Activated T-helper 17 cell treated with anti-CD3 and anti-CD28 coated beads, Interleukin-2, amount 50 U/mL, for 72 hours (primary cell): ENCODE data around the gene NECTIN4. TPM values are rescaled to one million over a fixed set of nuclear protein-coding genes. Genes with fewer than 3 reads are reported as not detected.
"Not testable (repeated sequence)": the region's sequence is repeated elsewhere in the genome, so short reads cannot be mapped to it uniquely, and the experiment has no call there.

ENCODE experiments used
- ATAC-seq: fragments of 150-1000 bp; cut with Tn5 transposase; replicated peaks from 2 replicates; pipeline ENCODE4 v1.10.0; 2021; ENCODE audit warnings: mild to moderate bottlenecking, moderate library complexity
- H3K27ac Mint-ChIP-seq: one replicate; pipeline ENCODE4 v1.8.0; 2022; ENCODE audit warnings: mixed read lengths
- H3K27me3 Mint-ChIP-seq: one replicate; pipeline ENCODE4 v1.8.0; 2022; ENCODE audit warnings: mixed read lengths
- H3K36me3 Mint-ChIP-seq: one replicate; pipeline ENCODE4 v1.8.0; 2022; ENCODE audit warnings: low read depth, mild to moderate bottlenecking, mixed read lengths
- H3K4me1 Mint-ChIP-seq: one replicate; pipeline ENCODE4 v1.8.0; 2022; ENCODE audit warnings: mixed read lengths
- H3K4me3 Mint-ChIP-seq: one replicate; pipeline ENCODE4 v1.8.0; 2022; ENCODE audit warnings: mild to moderate bottlenecking, mixed read lengths
- H3K9me3 Mint-ChIP-seq: one replicate; pipeline ENCODE4 v1.8.0; 2022; ENCODE audit warnings: mixed read lengths
- total RNA-seq, 2 donors: library from RNA; stranded (reverse); gene quantifications; one replicate each; pipeline ENCODE4 v1.2.3, GENCODE V29; 2022

Gene NECTIN4
- total RNA-seq, 2 donors from 2014 or later = 0.22 to 0.32 TPM

DNA sequence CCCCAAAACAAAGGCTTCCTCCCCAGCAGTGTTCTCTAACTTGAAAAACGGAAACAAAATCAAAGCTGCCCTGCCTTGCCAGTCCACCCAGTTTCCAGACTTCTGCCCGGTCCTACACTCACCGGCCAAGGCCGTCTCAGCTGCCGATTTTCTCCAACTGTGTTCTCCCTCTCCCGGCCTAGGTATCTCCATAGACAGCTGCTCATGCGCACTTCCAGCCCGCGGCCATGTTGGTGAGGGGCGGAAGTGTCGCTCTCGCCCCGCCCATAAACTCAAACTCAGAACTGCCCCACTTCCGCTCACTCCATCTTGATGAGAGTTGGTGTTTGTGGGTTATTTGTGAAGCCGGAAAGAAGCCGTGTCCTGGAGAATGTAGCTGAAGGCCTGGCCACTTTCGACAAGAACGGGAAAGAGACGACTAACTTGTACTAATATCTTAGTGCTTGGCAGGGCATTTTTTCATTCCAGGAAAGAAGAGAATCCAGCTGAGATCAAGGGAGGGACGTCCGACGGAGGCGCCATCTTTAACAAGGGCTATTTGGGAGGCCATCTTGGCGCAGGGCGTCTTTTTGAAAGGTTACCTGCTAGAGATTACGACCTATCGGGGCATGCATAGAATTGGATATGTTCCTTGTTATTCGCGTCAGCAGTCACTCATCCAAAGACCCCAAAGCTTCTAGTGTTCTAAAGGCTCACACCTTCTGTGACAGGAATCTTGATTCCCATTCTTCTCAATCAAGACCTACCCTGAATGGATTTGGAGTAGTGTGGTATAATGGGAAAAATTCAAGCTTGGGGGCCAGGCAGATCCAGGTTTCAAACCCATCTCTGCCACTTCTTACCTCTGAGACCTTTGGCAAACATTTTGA, 43.4 kb downstream of the NECTIN4 start, which contains the start of gene USF1:
Gene USF1, minus strand, starts transcription at position 242 of the 869 bp plus-strand sequence. CDS start 2,702 bp downstream, outside the sequence.
- peaks cover 30% of the 10 kb centered on the region for H3K4me1 Mint-ChIP-seq
- H3K36me3 Mint-ChIP-seq = peaks cover 87% of the 10 kb centered on the region
- ATAC-seq = peak; percentile 89
- peak within 1 kb of the TSS; percentile 93 for H3K4me3 Mint-ChIP-seq
- no peaks in the 10 kb centered on the region for H3K27me3 Mint-ChIP-seq
- H3K27ac Mint-ChIP-seq = peak within 1 kb of the TSS; percentile 98
- H3K9me3 Mint-ChIP-seq = no peaks in the 10 kb centered on the region

DNA sequence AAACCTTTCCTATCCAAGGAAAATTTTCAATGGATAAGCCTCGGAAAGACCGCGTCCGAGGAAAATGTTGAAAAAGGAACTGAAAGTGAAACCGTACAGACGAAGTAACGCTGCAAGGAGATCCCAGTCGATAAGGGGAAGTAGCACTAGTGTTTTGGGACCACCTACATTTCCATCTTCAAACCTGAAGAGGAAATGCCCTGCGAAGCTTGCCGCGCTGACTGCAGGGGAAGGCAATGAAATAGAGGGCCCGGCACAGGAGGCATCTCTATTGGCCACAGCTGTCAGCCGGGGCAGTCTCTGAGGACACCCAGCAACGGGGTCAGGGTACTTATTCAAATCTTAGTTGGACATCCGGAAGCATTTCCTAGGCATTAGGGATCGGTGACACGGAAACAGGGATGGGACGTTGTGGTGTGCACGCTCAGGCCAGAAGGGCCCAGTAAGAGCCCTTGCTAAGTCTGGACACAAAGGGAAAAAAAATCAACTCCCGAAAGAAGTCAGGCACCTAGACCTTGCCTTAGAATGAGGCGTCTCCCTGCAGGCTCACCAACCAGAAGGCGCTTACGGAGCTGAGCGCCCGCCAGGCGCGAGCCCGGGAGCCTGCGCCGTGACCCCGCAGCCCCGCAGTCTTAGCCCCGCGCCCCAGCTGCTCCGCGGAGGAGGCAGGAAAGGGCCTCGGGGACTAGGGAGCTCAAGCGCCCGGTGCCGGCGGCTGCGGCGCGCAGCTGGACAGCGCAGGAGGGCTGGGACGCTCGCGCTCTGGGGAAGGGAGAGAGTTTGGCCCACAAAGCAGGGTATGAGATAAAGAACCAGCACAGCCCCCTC, 44.2 kb downstream of the NECTIN4 start:
- Mint-ChIP-seq H3K27ac (peak overlapping the region; percentile 98), H3K4me3 (peak overlapping the region; percentile 93), H3K9me3 (no peaks in the 10 kb centered on the region), H3K4me1 (peaks cover 30% of the 10 kb centered on the region), H3K27me3 (no peaks in the 10 kb centered on the region), H3K36me3 (peaks cover 87% of the 10 kb centered on the region)
- ATAC-seq = peak; percentile 53

- Mint-ChIP-seq H3K4me3 (peak overlapping the region; percentile 93), H3K36me3 (peaks cover 87% of the 10 kb centered on the region), H3K27me3 (no peaks in the 10 kb centered on the region), H3K9me3 (no peaks in the 10 kb centered on the region), H3K4me1 (peaks cover 30% of the 10 kb centered on the region), H3K27ac (peak overlapping the region; percentile 98)
- no peak for ATAC-seq
Observed at GRCh38 chr1:161044535-161044907, 44.8 kb downstream of the NECTIN4 start.

DNA sequence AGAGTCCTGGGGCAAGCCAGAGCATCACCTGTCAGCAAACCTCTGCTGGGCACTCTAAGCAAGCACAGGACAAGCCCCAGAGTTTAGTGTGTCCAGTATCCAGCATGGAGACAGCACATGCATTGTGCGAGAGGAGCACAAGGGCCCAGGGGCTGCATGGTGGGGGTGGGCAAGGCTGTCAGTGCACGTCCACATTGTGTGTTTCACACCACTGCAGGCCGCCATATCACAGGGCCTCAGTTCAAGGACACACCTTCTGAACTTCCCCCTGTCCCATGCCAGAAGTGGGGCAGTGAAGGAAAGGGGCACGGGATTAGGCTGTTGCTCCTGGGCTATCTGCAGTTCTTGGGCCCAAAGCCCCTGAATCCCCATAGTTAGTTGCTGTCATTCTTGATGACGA, 49.8 kb downstream of the NECTIN4 start:
- Mint-ChIP-seq H3K4me3 (peak overlapping the region; percentile 92), H3K27ac (peak overlapping the region; percentile 87), H3K27me3 (no peaks in the 10 kb centered on the region), H3K9me3 (no peaks in the 10 kb centered on the region), H3K36me3 (peaks cover 75% of the 10 kb centered on the region), H3K4me1 (peaks cover 17% of the 10 kb centered on the region)
- ATAC-seq = no peak

DNA sequence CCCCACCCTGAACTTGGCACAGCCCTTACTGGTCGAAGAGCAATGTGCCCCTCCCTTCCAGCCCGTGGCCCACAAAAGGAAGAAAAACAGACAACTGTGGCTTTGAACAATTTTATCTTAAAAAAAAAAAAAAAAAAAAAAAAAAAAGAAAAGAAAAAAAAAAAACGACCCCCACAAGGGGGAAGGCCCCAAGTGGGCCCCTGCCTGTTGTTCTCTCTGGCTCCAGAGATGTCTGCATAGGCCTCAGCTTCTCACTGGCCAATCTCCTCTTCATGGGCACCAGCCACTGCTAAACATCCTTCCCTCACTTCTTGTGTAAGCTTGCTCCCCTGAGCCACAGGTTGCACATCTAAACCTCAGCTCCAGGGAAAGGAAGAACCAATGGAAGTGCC, 50.2 kb downstream of the NECTIN4 start:
- no peaks in the 10 kb centered on the region for H3K27me3 Mint-ChIP-seq
- ATAC-seq = no peak
- H3K9me3 Mint-ChIP-seq = no peaks in the 10 kb centered on the region
- H3K36me3 Mint-ChIP-seq = peaks cover 71% of the 10 kb centered on the region
- peak overlapping the region; percentile 87 for H3K27ac Mint-ChIP-seq
- peak overlapping the region; percentile 92 for H3K4me3 Mint-ChIP-seq
- H3K4me1 Mint-ChIP-seq = peaks cover 13% of the 10 kb centered on the region

DNA sequence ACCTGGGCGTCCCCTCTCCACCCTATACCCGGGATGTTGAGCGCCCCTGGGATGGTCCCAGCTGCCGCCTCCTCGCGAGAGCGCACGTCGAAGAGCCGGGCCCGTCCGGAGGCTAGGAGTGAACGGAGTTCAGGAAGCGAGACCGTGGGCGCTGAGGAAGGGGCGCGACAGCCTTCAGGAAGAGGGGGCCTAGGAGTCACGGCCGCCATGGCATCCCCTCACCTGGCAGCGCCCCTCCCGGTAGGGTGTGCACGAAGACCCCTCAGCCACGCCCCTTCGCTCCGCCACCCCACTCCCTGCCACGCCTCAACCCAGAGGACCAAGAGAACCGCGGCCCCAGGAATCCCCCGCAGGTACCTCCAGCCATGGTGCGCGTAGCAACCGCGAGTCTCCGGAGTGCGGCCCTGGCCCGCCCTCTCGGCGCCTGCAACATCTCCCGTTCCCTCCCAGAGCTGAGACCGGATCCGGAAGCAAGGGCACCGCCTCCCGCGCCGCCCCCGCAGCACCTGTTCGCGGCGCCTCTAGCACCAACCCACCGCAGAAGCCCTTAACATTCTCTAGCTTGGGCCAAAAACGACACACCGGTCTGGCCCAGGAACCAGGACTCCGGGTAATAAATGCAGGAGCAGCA, 50.7 kb downstream of the NECTIN4 start, which contains the start of gene TSTD1:
Gene TSTD1, minus strand, starts transcription at position 442 of the 631 bp plus-strand sequence. Its CDS starts 75 bp downstream, at position 367.
- H3K4me3 Mint-ChIP-seq = peak within 1 kb of the TSS; percentile 92
- H3K27ac Mint-ChIP-seq = peak within 1 kb of the TSS; percentile 87
- no peaks in the 10 kb centered on the region for H3K27me3 Mint-ChIP-seq
- peaks cover 12% of the 10 kb centered on the region for H3K4me1 Mint-ChIP-seq
- peak; percentile 90 for ATAC-seq
- peaks cover 68% of the 10 kb centered on the region for H3K36me3 Mint-ChIP-seq
- H3K9me3 Mint-ChIP-seq = no peaks in the 10 kb centered on the region

- ATAC-seq = no peak
- peaks cover 61% of the 10 kb centered on the region for H3K36me3 Mint-ChIP-seq
- peak overlapping the region; percentile 87 for H3K27ac Mint-ChIP-seq
- H3K4me3 Mint-ChIP-seq = peak overlapping the region; percentile 92
- H3K4me1 Mint-ChIP-seq = peaks cover 13% of the 10 kb centered on the region
- no peaks in the 10 kb centered on the region for H3K9me3 Mint-ChIP-seq
- H3K27me3 Mint-ChIP-seq = no peaks in the 10 kb centered on the region
Observed at GRCh38 chr1:161037661-161038522, 51.5 kb downstream of the NECTIN4 start.

DNA sequence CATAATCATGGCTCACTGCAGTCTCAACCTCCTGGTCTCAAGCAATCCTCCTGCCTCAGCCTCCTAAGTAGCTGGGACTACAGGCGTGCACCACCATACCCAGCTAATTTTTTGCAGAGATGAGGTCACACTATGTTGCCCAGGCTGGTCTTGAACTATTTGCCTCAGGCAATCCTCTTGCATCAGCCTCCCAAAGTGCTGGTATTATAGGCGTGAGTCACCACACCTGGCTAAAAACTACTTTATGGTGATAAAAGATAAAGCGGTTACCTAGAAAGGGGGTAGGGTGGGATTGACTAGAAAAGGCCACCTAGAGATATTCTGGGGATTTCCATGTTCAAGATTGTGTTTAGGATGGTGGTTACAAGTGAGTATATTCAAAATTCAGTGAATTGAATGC, 55.6 kb downstream of the NECTIN4 start:
- peaks cover 30% of the 10 kb centered on the region for H3K36me3 Mint-ChIP-seq
- peaks cover 11% of the 10 kb centered on the region for H3K4me1 Mint-ChIP-seq
- H3K4me3 Mint-ChIP-seq = no peak overlapping the region
- H3K27ac Mint-ChIP-seq = no peak overlapping the region
- ATAC-seq = peak; percentile 16
- no peaks in the 10 kb centered on the region for H3K27me3 Mint-ChIP-seq
- H3K9me3 Mint-ChIP-seq = no peaks in the 10 kb centered on the region

DNA sequence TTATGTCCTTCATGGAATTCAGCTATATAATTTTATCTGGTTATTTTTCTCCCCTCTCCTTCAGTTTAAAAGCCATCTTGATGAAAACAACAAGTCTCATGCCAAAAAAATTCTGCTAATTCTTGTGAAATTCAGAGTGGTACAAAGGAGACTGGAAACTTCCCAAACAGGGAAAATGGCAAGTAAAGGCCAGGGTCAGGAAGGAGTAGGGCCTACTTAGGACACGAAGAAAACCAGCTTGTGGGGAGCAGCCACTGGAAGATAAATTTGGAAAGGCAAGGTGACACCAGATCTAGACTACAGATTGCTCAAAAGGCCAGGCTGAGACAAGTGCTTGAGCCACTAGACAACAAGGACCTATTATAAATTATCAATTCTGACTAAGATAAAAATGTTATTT, 56.9 kb downstream of the NECTIN4 start:
- ATAC-seq = no peak
- Mint-ChIP-seq H3K27me3 (no peaks in the 10 kb centered on the region), H3K4me3 (peak overlapping the region; percentile 52), H3K4me1 (peaks cover 11% of the 10 kb centered on the region), H3K27ac (peak overlapping the region; percentile 15), H3K36me3 (peaks cover 16% of the 10 kb centered on the region), H3K9me3 (no peaks in the 10 kb centered on the region)

- Mint-ChIP-seq H3K27me3 (no peaks in the 10 kb centered on the region), H3K9me3 (no peaks in the 10 kb centered on the region), H3K36me3 (peaks cover 16% of the 10 kb centered on the region), H3K4me1 (peaks cover 15% of the 10 kb centered on the region), H3K27ac (peak overlapping the region; percentile 70), H3K4me3 (peak overlapping the region; percentile 38)
- ATAC-seq = no peak
Observed at GRCh38 chr1:161031874-161032273, 57.5 kb downstream of the NECTIN4 start.

DNA sequence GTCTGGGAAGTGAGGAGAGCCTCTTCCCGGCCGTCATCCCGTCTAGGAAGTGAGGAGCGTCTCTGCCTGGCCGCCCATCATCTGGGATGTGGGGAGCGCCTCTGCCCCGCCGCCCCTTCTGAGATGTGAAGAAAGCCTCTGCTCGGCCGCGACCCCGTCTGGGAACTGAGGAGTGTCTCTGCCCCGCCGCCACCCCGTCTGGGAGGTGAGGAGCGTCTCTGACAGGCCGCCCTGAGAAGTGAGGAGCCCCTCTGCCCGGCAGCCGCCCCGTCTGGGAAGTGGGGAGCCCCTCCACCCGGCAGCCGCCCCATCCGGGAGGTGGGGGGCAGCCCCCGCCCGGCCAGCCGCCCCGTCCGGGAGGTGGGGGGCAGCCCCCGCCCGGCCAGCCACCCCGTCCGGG, 59.9 kb downstream of the NECTIN4 start:
- ATAC-seq, H3K4me3 Mint-ChIP-seq, H3K27ac Mint-ChIP-seq, H3K27me3 Mint-ChIP-seq, H3K9me3 Mint-ChIP-seq: not testable (repeated sequence)
- peaks cover 18% of the 10 kb centered on the region for H3K36me3 Mint-ChIP-seq
- peaks cover 27% of the 10 kb centered on the region for H3K4me1 Mint-ChIP-seq

DNA sequence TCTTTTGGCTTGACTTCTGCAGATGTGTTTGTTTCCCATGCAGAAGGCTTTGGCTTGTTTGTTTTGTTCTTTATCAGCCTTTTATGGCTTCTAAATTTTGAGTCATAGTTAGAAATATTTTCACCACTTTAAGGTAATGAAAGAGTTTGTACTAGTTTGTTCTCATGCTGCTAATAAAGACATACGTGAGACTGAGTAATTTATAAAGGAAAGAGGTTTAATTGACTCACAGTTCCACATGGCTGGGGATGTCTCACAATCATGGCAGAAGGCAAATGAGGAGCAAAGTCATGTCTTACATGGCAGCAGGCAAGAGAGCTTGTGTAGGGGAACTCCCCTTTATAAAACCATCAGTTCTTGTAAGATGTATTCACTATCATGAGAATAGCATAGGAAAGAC, 62.4 kb downstream of the NECTIN4 start:
- H3K36me3 Mint-ChIP-seq = peaks cover 18% of the 10 kb centered on the region
- H3K4me1 Mint-ChIP-seq = peaks cover 21% of the 10 kb centered on the region
- H3K27me3 Mint-ChIP-seq, H3K9me3 Mint-ChIP-seq: not testable (repeated sequence)
- peak overlapping the region; percentile 74 for H3K27ac Mint-ChIP-seq
- ATAC-seq = peak; percentile 72
- H3K4me3 Mint-ChIP-seq = peak overlapping the region; percentile 34

GRCh38 chr1:161022432-161022831, 66.9 kb downstream of the NECTIN4 start:
- not testable (repeated sequence) for H3K9me3 Mint-ChIP-seq, H3K27me3 Mint-ChIP-seq, ATAC-seq
- H3K27ac Mint-ChIP-seq = peak overlapping the region; percentile 92
- H3K4me1 Mint-ChIP-seq = peaks cover 40% of the 10 kb centered on the region
- peak overlapping the region; percentile 95 for H3K4me3 Mint-ChIP-seq
- H3K36me3 Mint-ChIP-seq = peaks cover 49% of the 10 kb centered on the region
